Endothelial cell (in vitro differentiated cells): Measurements from ENCODE around the gene SPRR2G. TPM values are rescaled to one million over a fixed set of nuclear protein-coding genes. Genes with fewer than 3 reads are reported as not detected.

Experiments used
- DNase-seq: peaks from one replicate; pipeline ENCODE4 v3.0.0; 2021; ENCODE audit warnings: low spot score
- H3K27ac Mint-ChIP-seq: one replicate; pipeline ENCODE4 v1.8.0; 2021; ENCODE audit warnings: mixed read lengths, inconsistent platforms; ENCODE audit not compliant: unreplicated experiment
- H3K27me3 Mint-ChIP-seq: one replicate; pipeline ENCODE4 v1.8.0; 2021; ENCODE audit warnings: mild to moderate bottlenecking, moderate library complexity, mixed read lengths, inconsistent platforms; ENCODE audit not compliant: unreplicated experiment
- H3K36me3 Mint-ChIP-seq: one replicate; pipeline ENCODE4 v1.8.0; 2021; ENCODE audit warnings: mild to moderate bottlenecking, low read depth, mixed read lengths, inconsistent platforms; ENCODE audit not compliant: unreplicated experiment
- H3K4me1 Mint-ChIP-seq: one replicate; pipeline ENCODE4 v1.8.0; 2021; ENCODE audit warnings: mild to moderate bottlenecking, mixed read lengths, inconsistent platforms; ENCODE audit not compliant: unreplicated experiment
- H3K4me3 Mint-ChIP-seq: one replicate; pipeline ENCODE4 v1.8.0; 2021; ENCODE audit warnings: mild to moderate bottlenecking, mixed read lengths, inconsistent platforms; ENCODE audit not compliant: unreplicated experiment
- H3K9me3 Mint-ChIP-seq: one replicate; pipeline ENCODE4 v1.8.0; 2021; ENCODE audit warnings: mixed read lengths, inconsistent platforms; ENCODE audit not compliant: unreplicated experiment
- CTCF ChIP-seq: fragments of 200-600 bp; sonication (generic); IDR thresholded peaks from one replicate; pipeline ENCODE4 v1.5.0; 2021; ENCODE audit warnings: antibody characterized with exemption; ENCODE audit not compliant: unreplicated experiment
- total RNA-seq: library from RNA; stranded (reverse); fragmentation: NEBNext Ultra II Directional; extraction: Animal tissue kit (Norgen Biotek cat#: 25700); gene quantifications from one replicate; pipeline ENCODE4 v1.2.1, GENCODE V29; 2021; ENCODE audit not compliant: unreplicated experiment

SPRR2G gene
- total RNA-seq, 1 donor from 2014 or later, result not detected

- Mint-ChIP-seq H3K9me3 (no peaks in the 10 kb centered on the region), H3K4me3 (no peak overlapping the region), H3K27ac (no peak overlapping the region), H3K4me1 (no peaks in the 10 kb centered on the region), H3K27me3 (no peaks in the 10 kb centered on the region), H3K36me3 (no peaks in the 10 kb centered on the region)
- TF ChIP-seq CTCF, result no peak
- no peak for DNase-seq
Observed at GRCh38 chr1:153180556-153180955, 29.9 kb upstream of the SPRR2G start.

- Mint-ChIP-seq H3K36me3 (no peaks in the 10 kb centered on the region), H3K4me3 (no peak overlapping the region)
Observed at GRCh38 chr1:153178922-153179321, 28.2 kb upstream of the SPRR2G start.

GRCh38 chr1:153174624-153175023 is 23.9 kb upstream of the SPRR2G start:
- no peaks in the 10 kb centered on the region for H3K9me3 Mint-ChIP-seq

More at GRCh38 chr1:153178922-153179321, 28.2 kb upstream of the SPRR2G start:
- no peak for TF ChIP-seq CTCF
- Mint-ChIP-seq H3K27me3 (peaks cover 2% of the 10 kb centered on the region), H3K4me1 (peaks cover 5% of the 10 kb centered on the region), H3K9me3 (no peaks in the 10 kb centered on the region), H3K27ac (no peak overlapping the region)
- DNase-seq, result no peak

GRCh38 chr1:153168686-153169085 is 18.0 kb upstream of the SPRR2G start:
- H3K9me3 Mint-ChIP-seq, result no peaks in the 10 kb centered on the region
- no peak overlapping the region for H3K4me3 Mint-ChIP-seq
- no peak for TF ChIP-seq CTCF
- no peak overlapping the region for H3K27ac Mint-ChIP-seq
- no peaks in the 10 kb centered on the region for H3K27me3 Mint-ChIP-seq
- no peaks in the 10 kb centered on the region for H3K36me3 Mint-ChIP-seq
- no peak for DNase-seq
- no peaks in the 10 kb centered on the region for H3K4me1 Mint-ChIP-seq

More at GRCh38 chr1:153174624-153175023, 23.9 kb upstream of the SPRR2G start:
- Mint-ChIP-seq H3K36me3 (no peaks in the 10 kb centered on the region), H3K4me3 (no peak overlapping the region), H3K4me1 (peaks cover 5% of the 10 kb centered on the region), H3K27me3 (peaks cover 2% of the 10 kb centered on the region), H3K27ac (no peak overlapping the region)
- TF ChIP-seq CTCF, result no peak
- no peak for DNase-seq

GRCh38 chr1:153155541-153155940 is 4.9 kb upstream of the SPRR2G start:
- Mint-ChIP-seq H3K4me1 (no peaks in the 10 kb centered on the region), H3K27me3 (no peaks in the 10 kb centered on the region), H3K36me3 (peaks cover 9% of the 10 kb centered on the region), H3K27ac (no peak overlapping the region), H3K9me3 (peaks cover 8% of the 10 kb centered on the region), H3K4me3 (no peak overlapping the region)
- DNase-seq, result no peak
- TF ChIP-seq CTCF, result no peak
